GM19455 (cell line): Measurements from ENCODE around the gene RXFP1.

Experiments
- ATAC-seq: cut with Tn5 transposase; IDR thresholded peaks from one replicate; pipeline ENCODE4 v1.9.1; 2021; ENCODE audit not compliant: unreplicated experiment

RXFP1 gene

DNA sequence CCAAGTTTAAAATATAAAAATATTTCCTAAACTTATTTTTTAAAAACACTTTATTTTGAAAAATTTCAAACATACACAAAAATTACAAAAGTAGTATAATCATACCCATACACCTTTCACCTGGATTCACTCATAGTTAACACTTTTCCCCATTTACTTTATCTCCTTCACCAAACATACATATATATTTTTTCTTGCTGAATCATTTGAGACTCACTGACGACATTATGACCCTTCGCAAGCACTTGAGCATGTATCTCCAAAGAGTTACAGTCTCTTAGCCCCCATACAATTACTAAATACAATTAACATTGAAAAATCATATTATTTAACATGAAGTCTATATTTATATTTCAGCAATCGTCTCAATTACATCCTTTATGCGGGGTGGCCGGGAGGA is 19.8 kb downstream of the RXFP1 start:
- no peak for ATAC-seq

DNA sequence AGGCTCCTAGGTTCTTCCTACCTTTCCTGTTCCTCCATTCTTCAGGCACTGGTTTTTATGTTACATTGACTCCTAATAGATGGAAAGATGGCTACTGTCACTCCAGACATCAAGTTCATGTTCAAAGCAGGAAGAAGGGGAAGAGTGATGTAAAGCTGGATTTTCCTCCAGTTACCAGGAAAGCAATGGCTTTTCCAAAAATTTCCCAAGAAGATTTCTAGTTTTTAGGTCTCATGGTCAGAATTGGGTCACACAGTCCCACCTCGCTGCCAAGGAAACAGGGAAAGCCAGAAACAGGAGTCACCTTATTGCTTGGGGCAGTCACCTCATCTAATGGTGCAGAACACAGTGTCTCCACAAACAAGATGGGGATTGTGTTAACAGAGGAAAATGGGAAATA is 21.5 kb downstream of the RXFP1 start:
- ATAC-seq = no peak

DNA sequence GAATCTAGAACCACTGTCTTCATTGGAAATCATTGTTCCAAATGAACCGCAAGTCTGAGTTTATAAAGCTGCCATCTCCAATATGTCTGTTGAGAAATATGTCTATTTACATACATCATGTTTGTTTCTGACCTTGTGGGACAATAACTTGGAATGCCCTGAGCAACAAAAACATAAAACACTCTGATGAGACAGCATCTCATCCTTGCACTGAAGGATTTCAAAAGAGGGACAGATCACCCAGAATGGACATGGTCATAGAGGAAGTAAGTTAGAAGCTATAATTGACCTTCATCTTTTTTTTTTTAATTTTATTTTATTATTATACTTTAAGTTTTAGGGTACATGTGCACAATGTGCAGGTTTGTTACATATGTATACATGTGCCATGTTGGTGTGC is 22.5 kb downstream of the RXFP1 start:
- no peak for ATAC-seq

DNA sequence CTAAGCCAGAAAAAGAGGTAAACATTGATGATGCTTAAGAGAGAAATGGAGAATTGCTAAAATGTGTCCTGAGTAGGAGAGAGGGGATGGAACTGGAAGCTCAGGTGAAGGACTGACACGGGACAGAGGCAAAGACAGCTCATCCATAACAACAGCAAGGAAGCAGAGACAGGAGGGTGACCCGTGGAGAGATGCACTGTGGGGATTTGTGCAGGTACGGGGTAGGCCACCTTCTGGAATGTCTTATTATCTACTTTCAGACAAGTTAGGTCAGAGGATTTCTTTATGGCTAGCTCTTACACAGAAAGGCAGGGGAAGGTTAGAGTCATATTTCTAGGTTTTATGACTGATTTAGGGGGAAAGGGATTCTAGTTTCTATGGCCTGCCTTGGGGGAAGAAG is 31.7 kb downstream of the RXFP1 start:
- ATAC-seq = no peak

DNA sequence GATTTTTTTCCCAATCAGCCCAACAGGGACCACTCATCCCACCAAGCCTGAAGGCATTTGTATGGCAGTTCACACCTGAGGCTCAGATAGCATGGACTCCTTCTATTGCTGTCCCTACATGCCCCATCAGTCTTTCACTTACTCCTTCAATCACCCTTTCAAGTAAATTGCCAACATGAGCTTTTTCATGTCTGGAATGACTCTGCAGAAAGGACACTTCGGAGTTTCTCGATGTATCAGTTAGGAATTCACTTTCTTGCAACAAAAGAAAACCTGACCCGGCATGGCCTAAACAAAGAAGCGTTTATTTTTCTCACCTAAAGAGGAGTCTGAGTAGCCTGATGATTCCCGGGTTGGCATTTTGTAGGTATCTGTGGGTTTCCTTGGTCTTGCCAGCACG is 38.6 kb downstream of the RXFP1 start:
- no peak for ATAC-seq

DNA sequence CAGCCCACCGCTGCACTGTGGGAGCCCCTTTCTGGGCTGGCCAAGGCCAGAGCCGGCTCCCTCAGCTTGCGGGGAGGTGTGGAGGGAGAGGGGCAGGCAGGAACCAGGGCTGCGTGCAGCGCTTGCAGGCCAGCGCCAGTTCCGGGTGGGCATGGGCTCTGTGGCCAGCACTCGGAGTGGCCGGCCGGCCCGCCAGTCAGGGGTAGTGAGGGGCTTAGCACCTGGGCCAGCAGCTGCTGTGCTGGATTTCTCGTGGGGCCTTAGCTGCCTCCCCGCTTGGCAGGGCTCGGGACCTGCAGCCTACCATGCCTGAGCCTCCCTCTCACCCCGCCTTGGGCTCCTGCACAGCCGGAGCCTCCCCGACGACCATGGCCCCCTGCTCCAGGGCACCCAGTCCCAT is 45.2 kb downstream of the RXFP1 start:
- ATAC-seq = no peak

DNA sequence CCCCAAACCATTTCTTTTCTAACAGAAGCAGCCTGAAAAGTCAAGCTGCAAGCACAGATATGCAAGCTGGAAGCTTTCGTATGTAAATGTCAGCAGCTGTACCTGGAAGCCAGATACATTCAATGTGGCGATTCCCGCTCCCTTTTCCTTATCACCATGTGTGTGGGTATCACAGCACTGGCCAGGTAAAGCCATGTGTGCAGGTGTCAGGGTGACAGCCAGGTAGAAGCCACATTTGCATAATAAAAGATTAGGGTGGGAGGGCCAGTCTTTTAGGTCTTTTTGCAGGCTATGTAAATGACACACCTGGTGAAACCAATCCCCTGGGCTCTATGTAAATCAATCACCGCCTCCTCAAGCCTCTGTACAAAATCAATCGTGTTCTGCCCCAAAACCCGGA is 50.1 kb downstream of the RXFP1 start:
- no peak for ATAC-seq

DNA sequence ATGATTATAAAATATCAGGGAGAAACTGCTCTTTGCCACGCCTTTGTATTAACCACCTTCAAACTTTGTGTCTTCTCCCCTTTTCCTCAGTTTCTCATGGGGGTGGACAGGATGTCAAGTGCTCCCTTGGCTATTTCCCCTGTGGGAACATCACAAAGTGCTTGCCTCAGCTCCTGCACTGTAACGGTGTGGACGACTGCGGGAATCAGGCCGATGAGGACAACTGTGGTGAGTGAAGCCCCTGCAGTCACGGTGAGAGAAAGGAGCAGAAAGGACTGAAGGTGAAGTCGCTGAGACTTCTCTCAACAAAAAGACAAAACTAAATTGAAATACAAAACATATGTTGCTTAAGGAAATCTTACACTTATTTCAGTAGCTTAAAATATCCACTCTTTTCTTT is 50.9 kb downstream of the RXFP1 start:
- ATAC-seq = no peak

DNA sequence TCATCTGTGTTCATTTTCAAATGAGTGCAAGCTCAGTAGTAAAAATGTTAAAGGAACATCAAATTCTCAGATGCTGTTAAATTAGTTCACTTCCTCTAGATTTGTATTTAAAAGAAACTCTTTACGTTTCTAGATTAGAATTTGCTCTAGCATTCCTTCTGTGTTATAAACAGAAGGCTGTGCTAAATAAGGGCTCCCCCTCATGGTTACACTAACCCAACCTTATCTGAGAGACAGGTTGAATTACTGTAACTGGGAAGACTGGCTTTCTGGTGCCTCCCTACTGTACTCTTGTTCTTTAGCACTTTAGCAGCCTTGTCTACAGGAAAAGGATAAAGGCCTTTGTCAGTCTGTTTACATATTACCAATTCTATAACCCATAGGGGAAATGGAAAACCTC is 56.8 kb downstream of the RXFP1 start:
- ATAC-seq = no peak

DNA sequence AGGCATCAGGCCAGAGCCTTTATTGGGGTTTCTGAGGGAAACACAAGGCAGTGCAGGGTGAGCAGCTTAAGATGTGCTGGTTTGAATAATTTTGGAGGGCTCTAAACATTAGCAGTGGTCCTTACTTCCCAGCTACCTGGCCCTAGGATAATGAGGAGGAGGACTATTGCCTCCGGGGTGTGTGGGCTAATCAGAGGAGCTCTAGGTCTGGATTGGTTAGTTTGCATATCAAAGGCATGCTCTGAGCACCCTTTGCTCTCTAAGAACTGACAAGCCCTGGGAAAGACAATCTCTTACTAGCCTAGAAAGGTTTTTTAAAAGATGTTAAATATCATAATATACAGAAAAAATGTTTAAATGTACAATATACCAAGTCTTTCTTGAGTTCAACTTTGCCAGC is 58.4 kb downstream of the RXFP1 start:
- ATAC-seq = no peak

DNA sequence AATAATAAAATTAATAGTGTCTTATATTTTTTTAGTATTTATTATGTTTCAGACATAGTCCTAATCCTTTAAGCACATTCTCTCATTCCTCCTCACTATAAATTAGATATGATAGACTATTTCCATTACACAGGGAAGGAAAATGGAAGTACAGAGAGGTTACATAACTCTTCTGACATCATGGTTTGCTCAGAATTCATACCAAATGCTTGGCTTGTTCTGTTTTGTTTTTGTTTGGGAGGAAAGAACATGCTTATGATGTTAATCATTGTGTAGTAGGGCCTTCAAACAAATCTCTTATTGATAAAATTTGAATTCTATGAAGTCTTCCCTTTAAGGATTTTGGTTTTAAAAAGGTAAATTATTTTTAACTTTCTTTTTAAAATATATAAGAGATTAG is 59.5 kb downstream of the RXFP1 start:
- ATAC-seq = no peak

DNA sequence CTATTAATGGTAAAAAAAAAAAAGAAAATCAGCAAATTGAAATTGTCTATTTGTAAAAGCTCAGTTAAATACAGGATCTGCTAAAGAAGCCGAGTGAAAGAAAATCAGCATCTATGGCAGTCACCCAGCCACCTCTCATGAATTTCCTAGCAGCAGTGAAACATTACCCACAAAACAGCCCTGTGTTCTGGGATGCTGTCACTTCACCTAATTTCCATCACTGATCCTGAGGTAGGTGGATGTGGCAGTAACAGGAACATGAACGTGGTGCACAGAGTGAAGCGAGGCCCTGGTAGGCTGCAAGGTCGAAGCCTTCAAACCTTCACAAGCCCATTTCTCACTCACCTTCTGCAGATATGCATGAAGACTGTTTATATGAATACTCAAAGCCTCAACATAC is 65.2 kb downstream of the RXFP1 start:
- ATAC-seq = no peak

DNA sequence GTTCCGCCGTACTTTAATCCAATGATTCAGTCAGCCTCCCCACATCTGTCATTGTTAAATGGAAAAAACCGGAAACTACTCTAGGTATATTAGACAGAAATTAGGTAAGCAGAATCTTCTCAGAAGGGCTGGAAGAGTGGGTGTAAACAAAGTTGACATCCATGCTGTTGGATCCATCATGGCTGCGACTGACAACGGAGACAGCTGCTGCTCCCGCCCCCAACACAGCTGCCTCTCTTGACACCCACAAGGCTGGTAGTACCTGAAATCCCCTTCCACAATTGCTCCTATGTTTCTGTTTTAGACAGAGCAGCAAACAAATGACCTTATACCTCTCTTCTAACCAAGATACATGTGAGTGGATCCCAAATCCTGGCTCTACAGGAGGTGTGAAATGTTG is 66.6 kb downstream of the RXFP1 start:
- no peak for ATAC-seq

DNA sequence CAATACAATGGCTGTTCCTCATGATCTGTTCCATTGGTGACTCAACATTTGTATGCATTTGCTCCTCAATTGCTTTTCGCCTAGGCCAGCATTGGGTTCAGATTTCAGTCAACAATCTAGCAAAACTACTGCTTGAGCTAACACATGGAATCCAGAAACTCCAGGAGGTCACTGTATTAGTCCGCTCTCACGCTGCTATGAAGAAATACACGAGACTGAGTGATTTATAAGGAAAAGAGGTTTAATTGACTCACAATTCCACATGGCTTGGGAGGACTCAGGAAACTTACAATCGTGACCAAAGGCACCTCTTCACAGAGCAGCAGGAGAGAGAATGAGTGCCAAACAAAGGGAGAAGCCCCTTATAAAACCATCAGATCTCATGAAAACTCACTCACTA is 67.1 kb downstream of the RXFP1 start:
- no peak for ATAC-seq

DNA sequence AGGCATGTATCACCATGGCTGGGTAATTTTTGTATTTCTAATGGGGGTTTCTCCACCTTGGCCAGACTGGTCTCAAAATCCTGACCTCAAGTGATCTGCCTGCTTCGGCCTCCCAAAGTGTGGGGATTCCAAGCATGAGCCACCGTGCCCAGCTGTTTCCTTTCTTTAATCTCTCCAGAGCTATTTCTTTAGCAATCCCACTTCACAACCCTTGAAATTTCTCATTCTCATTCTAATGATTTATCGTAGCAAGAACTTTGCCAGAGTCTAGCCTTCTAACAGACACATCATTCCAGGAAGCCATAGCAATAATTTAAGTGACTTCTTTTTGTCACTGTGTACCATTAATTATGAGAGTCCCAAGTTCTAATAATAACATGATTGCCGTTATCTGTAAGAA is 68.6 kb downstream of the RXFP1 start:
- no peak for ATAC-seq

DNA sequence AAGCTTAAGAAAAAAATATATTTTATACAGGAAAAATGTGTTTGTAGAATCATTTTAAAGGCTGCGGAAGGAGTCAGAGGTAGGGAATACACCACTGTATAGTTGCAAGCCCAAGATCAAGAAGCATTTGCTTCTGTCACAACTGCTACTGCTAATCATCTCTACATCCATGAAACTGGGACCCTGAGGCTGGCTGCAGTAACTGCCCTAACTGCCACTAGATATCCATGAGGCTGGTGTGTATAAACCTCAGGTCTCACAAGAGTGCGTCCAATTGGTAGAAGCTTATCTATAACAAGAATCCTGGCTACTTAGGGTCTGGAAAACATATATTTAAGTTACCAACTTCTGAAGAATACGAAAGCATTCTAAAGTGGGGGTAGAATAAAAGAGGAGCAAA is 69.1 kb downstream of the RXFP1 start:
- ATAC-seq = no peak

DNA sequence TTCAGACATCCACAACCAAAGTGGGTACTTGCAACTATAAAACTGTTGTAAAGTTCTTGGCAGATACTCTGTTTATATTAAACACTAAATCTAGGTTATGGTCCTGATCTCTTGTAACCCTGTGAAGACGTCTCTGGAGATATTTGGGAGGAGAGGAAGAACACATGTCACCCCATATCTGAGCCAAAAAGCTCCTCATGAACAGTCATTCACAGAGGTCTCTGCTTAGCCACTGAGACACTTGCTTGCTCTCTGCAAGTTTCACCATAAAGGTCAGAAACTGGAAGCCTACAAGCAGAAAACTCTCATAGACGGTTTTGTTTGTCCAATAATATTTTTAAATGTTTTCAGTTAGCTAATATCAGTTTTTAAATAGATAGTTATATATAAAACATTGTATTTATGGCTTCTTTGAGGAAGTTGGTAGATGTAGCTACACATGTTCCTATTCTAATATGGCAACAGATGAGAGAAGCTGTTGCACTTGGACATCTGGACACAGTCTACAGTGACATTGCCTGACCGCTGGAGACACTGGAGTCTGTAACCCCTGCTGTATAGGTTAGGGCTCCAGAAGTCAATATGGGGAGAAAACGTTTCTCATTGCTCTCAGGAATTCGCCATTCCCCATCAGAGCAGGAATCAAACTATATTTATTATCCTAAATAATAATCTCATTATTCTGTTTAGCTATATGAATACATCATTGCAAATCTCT is 76.4 kb downstream of the RXFP1 start:
- ATAC-seq = no peak

DNA sequence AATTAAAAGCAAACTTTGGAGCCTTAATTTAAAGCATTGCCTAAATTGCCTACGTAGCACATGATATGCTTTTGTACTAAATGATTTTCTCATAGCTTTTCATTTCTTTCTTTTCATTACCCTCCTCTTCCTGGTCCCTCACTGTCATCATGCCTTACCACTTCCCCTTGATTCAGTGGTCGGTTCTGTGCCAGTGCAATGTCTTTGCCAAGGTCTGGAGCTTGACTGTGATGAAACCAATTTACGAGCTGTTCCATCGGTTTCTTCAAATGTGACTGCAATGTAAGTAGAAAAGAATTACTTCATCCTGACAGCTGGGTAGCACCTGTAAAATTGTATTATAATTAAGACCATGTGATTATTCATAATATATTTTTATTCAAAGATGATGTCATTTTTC is 77.5 kb downstream of the RXFP1 start:
- no peak for ATAC-seq

DNA sequence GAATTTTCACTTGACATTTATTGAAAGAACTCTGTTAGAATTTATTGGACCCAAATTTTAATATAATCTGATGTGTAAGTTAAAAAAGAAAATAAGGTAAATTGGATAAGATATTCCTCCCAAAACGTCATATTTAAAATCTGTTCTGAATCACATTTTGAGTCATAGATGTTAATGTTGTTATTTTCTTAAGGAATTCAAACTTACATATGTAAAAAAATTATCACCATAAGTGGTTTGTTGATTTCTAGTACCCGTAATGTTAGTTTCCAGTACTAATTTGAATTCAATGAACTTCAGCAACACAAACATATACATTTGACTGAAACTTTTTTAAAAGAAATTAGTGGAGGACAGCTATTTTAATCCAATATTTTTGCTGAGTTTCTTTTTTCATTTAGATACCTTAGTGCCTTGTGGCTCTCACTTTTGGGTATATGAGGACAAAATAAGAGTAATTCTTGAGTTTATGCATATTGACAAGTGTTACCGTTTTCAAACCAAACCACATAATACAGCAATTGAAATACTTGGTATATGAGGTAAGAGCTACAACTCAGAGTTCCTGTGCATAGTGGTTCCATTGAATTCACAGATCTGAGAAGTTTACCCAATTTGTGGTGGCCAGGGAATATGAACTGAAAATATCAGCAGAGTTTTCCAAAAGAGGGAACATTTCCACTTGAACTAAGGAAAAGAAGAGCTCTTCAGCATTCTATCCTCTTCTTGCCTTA is 78.2 kb downstream of the RXFP1 start:
- no peak for ATAC-seq

DNA sequence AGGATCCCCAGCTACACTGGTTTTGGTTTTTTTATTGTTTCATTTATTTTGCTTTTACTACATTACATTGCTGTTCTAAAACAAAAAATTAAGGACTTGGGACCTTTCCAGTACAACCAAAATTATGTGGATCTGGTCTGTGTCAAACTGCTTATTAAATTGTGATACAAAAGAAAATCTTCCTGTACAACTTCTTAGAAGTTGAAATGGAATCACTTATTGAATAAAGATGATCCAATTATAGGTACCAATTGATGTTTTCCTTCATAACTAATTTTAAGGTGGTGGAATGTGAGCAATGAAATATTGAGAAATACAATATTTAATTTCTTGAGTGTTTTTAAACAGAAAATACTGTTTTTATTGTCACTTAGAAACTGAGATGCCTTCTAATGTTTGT is 82.7 kb downstream of the RXFP1 start:
- ATAC-seq = no peak

DNA sequence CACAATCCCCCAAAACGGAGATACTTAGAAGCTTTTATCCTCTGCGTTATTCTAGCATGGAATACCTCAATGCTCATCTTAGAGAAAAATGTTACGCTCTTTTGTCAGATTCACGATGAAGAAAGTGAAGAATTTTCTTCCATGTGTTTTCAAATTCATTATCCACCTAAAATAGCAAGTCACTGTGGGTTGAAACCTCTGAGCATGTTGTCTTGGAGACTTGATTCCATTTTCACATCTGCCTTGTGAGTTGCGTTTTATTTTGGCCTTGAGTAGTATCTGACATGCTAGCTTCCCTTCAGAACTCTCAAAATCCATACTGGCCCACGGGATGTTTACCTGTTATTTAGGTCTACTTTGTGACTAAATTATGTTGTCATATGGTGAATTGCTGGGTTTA is 83.7 kb downstream of the RXFP1 start:
- ATAC-seq = no peak

DNA sequence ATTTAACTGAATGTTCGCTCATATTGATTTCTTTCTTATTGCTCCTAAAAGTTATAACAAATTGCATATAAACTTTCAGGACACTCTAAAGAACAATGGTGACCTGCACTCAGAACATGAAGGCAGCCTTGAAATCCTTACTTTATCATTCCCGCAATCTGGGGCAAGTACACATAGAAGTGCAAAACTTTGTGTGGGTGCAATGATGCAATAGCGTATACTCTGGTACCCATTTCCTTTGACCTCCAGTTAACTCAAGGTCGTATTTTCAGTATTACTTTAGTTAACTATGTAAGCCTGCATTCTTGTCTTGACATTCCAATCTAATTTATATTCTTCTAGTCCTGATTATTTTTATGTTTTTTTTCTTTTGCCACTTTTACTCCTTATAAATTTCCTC is 85.3 kb downstream of the RXFP1 start:
- no peak for ATAC-seq

DNA sequence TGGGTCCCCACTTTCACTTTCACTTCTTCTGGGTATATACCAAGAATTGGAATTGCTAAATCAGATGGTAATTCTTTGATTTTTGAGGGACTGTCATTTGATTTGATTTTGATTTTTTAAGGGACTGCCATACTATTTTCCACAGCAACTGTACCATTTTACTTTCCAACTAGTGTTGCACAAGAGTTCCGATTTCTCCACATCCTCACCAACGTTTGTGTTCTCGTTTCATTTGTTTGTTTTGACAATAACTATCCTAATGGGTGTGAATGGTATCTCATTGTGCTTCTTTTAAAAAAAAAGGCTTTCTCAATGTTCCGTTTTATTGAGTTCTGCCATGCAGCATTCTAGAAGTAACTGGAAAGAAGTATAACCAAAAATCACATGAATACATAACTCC is 87.4 kb downstream of the RXFP1 start:
- no peak for ATAC-seq
